Kasumi-1 (cell line): Measurements from ENCODE around the gene SLC10A7.

ENCODE experiments used
- DNase-seq, 2 experiments: peaks; one replicate each; lab custom pipeline; 2025; lab: John Stamatoyannopoulos, UW

Gene SLC10A7

DNA sequence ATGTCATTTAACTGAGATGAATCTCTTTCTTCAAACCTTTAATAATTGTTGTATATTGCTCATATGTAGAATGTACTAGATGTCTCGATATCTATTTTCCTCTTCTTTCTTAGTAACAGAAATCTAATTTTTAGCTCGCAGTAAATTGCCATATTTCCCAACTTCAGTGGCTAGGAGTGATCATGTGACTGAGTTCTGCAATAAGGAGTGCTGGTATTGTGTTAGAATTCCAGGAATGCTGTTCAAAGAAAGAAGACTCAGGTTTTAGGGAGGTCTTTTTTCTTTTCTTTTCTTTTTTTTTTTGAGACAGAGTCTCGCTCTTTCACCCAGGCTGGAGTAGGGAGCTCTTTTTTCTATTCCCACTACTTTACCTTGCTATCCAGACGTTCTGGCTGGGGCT is 81.7 kb downstream of the SLC10A7 start:
- no peak for DNase-seq

GRCh38 chr4:146439437-146439836 is 82.3 kb downstream of the SLC10A7 start:
- DNase-seq: no peak

- no peak for DNase-seq
Measured at GRCh38 chr4:146437778-146438177, 84.0 kb downstream of the SLC10A7 start.

DNA sequence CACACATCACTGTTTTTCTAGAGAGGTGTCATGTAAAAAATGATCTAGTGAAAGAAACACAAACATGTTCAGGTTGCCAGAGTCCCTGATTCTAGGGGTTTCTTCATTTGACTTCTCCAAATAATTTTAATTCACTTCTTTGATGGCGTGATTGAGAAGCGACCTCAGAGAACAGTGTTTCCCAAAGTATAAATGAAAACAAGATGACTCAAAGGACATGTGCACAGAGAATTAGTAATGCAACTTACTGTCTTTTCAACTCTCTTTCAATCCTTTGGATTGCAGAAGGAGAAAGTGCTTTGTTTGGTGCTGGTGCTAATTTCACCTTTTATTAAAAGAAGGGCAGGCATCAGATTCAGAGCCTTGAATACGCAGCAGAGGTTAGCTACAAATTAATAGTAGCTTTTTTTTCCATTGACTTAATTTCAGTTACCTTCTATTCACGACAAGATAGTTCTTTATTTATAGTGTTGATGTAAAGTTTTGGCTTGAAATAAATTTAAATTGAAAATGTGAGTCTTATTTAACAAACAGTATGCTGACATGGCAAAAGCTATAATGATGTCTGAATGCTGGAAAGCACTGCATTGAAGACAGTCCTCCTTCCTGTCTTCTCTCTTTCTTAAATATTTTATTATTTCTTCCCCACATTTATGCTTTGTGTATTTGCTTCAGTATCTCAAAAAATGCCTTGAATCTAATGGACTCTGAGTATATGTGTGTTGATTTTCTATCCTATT is 85.1 kb downstream of the SLC10A7 start:
- no peak for DNase-seq

DNA sequence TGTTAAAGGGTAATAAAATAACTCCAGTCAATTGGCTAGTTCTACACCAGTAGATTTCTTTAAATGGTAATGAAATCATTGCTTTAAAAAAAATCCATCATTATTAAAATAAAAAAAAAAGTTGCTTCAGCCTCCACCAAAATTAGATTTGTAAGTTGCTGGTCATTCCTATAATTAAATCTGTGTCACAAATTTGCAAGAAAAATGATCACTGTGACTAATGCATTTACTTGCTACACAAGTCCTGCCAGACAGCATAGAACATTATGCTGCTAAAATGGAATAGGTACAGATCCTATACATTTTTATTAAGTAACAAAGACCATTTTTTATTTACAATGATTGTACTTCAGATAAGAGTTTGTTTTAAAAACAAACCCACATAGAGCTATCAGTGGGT is 85.8 kb downstream of the SLC10A7 start:
- no peak for DNase-seq

DNA sequence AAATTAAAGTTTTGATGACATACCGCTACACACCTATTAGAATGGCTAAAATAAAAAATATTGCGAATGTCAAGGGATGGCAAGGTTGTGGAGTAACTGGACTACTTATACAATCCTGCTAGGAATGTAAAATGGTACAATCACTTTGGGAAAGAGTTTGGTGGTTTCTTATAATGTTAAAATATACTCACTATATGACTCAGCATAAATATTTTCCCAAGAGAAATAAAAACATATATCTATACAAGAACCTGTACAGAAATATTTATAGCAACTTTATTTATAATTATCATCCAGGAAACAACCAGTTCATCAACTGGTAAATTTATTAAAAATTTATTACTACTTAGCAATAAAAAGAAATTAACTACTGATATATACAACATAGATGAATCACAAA is 89.7 kb downstream of the SLC10A7 start:
- no peak for DNase-seq

GRCh38 chr4:146428298-146428697 is 93.4 kb downstream of the SLC10A7 start:
- DNase-seq: no peak

GRCh38 chr4:146417822-146418221 is 103.9 kb downstream of the SLC10A7 start:
- DNase-seq: no peak

DNA sequence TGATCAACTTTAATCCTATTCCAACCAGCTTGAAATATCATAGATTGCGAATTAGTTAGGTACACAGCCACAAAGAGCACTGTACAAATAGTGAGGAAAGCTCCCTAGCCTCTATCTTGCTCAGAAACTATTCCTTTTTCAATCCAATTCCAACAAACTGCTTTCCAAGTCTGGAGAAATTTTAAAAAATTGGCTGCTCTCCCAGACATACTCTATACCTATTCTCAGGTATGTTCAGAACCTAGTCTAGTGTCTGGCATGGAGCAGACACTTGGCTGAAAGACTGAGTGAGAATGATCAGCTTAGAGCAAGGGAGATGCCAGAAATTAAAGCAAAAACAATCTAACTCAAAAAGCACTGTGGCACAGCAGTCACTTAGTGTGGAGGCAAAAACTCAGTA is 105.9 kb downstream of the SLC10A7 start:
- no peak for DNase-seq

DNA sequence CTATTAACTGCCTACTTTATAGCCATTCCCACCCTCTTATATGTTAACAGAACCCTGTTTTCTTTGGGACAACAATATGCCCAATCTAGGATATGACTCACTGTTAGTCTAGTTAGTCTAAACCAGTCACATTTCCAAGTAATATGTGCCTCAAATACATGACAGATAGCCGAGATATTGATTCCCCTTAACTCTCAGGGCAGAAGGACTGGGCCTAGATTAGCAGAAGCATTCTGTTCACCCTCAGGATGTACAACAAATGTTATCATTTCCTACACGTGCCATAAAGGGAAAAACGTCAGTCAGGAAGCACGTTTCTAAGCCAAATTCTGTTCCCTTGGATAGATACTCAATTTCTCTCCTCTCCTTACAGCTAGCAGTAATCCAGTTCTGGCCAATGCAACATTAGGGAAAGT is 114.1 kb downstream of the SLC10A7 start:
- no peak for DNase-seq

DNA sequence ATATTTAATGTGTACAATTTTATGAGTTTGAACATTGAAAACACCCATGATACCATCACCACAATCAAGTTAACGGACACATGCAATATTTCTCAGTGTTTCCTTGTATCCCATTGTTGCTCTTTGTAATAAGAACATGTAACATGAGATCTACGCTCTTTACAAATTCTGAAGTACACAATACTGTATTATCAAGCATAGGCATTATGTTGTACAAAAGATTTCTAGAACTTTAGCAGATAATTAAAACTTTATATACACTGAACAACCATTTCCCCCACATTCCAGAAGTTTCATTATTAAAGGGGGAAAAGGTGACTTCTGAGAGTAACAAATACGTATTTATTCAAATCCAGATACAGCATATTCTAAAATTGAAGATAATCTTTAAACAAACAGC is 114.5 kb downstream of the SLC10A7 start:
- no peak for DNase-seq

- no peak for DNase-seq
Measured at GRCh38 chr4:146401274-146401673, 120.5 kb downstream of the SLC10A7 start.

GRCh38 chr4:146398896-146399445 is 122.8 kb downstream of the SLC10A7 start:
- no peak for DNase-seq

DNA sequence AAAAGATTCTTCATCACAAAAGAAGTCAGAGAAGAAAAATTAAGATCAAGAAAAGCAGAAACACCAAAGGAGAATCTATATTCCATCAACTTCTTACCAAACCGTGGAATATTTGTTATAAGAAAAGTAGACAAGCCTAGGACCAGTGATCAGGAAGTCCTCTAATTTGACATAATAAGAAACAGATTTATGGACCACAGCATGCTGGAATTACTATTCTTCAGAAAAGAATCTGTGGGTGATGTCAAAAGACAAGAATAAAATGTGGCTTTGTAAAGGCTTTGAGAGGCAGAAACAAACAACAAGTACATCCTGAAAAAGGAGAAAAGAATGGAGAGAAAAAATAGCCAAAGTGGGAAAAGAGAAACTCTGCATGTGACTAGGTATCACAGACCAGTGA is 123.3 kb downstream of the SLC10A7 start:
- DNase-seq: no peak

DNA sequence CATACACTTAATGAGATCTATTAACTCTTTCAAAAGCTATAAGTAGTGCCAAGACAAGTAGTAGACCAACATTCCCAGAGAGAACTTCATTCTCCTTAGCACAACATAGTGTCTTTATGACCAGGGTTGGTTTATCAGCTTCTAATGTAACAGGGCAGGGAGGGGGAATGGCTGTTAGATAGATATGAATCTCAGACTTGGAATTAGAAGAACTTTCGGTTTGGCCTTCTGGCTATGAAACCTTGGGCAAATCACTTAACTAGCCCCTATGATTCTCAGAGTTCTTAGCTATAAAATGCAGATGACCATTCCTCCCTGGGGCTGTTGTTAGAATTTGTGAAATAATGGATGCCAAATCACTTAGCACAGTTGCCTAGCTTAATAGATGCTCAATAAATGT is 132.2 kb downstream of the SLC10A7 start:
- no peak for DNase-seq

- DNase-seq: no peak
Measured at GRCh38 chr4:146382194-146382593, 139.5 kb downstream of the SLC10A7 start.

DNA sequence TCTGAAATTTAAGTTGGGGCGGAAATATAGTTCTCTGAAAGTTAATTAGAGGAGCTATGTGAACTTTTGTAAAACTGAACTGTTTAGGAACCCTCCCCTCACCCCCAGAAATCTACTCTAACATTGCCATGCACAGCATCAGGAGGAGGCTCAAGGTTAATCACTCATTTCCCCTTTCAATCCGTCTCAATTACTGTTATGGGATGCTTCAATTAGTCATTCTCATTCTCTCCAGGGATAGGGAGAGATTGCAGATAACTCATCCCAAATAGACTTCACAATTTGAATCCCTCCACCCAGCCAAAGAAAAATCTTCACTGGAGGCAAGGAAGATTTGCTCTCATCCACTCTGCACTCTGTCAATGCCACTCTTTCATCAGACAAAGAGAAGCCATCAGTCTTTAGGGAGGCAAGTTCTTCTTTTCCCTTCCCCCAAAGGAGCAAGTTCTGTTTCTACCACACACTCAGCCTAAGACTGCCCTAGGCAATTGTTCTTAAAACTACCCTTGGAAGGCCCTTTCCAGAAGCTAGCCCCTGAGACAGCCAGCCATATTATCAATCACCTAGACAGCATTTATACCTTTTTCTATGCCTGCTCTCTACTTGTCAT is 140.4 kb downstream of the SLC10A7 start:
- DNase-seq: no peak

GRCh38 chr4:146379744-146380143 is 142.0 kb downstream of the SLC10A7 start:
- no peak for DNase-seq

DNA sequence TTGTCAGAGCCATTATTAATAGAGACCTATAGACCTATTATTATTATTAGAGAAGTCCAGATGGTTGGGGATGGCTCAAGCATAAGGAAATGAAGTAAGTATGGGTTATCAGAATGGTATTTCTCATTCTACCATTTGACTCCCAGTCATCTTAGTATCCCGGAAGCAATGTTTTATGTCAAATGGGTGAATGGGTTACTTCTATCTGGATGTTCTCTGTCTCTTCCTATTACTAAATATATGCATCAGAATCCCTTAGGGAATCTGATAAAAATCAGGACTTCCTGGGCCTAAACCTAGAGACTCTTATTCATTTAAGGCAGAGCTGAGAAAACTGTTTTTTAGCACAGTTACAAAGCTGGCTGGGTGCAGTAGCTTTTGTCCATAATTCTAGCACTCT is 149.9 kb downstream of the SLC10A7 start:
- DNase-seq: no peak

DNA sequence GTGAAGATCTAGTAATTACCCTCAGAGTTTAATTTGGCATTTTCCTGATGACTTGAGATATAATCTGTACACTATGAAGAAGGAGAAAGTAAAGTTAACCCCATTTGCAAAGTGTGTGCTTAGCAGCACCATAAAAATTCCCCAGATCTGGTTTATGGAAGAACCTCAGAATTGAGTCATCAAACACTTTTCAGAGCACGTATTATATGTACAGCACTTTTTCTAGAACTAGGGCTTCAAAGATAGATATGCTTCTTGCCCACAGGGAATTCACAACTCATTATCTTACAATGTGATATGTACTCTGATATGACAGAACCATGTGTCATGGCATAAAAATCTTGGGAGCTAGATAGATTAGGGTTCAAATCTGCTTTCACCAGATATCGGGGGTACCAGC is 150.9 kb downstream of the SLC10A7 start:
- DNase-seq: no peak

DNA sequence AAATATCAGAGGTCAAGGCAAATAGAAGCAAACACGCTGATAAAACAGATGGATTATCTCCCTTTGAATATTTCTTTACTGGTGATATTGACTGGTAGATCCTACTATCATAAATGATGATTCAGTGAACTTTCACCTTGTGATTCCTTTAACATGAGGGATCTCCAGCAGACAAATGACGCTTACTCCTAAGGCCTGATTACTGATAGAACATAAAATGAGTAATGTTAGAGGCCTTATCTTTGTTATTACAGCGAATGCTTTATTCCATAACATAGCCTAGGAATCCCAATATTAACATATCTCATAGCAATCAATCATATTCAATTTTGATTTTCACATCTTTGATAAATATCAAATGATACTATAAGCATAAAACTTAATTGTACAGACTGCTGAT is 152.3 kb downstream of the SLC10A7 start:
- DNase-seq: no peak

GRCh38 chr4:146368209-146368608 is 153.5 kb downstream of the SLC10A7 start:
- no peak for DNase-seq

GRCh38 chr4:146367347-146367746 is 154.4 kb downstream of the SLC10A7 start:
- no peak for DNase-seq

DNA sequence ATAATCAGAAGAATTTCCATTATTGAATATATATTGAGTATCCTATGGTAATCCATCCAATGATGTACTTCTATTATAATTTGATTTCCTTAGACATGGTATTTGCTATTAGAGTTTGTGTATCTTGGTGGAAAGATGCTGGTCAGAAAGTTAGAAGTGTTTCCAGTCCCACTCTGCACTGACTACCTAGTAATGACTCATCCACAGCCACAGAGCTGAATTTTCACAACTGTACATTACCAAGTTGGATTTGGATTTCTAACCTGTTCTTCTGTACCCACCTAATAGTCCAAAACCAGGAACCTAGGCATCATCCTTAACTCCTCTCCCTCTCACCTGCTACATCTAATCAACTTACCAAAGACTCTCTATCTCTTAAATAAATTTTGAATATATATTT is 162.0 kb downstream of the SLC10A7 start:
- DNase-seq: no peak
